Measurements from ENCODE around the gene FAT2.
"Not testable (repeated sequence)": the region's sequence is repeated elsewhere in the genome, so short reads cannot be mapped to it uniquely, and the experiment has no call there.

Gene FAT2

DNA sequence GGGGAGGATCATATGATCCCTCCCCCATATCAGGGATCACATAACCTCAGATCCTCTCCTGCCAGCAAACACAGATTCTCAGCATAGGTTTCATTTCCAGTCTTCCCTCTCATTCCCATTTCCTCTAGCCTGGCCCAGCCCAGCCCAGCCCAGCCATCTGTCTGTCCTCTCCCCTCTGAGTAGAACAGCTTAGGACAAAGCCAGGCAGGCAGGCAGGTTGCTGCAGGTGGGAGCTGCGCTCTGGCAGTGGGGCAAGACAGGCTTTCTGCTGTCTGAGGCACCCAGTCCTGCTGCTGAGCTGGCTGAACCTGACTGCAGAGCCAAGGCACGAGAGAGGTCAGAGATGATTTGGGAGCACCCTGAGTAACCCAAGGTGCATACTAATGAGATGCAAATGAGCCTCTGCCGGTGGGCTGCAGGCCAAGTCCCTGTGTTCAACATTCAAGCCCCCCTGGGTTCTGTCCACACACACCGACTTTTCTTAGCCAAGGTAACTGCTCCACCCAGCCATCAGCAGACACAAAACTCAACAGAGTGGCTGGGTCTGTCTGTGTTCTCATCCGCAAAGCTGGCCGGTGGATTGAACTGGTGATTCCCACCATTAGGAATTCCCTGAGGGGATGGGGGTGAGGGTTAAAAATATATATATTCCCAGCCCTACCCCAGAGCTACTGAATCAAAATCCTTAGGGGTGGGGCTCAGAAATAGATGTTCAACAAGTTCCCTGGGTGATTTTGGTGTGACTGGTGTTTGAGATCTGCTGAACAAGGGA lies 9.1 kb downstream of the FAT2 start:
- no peak for DNase-seq (ENCODE audit: low read depth)

DNA sequence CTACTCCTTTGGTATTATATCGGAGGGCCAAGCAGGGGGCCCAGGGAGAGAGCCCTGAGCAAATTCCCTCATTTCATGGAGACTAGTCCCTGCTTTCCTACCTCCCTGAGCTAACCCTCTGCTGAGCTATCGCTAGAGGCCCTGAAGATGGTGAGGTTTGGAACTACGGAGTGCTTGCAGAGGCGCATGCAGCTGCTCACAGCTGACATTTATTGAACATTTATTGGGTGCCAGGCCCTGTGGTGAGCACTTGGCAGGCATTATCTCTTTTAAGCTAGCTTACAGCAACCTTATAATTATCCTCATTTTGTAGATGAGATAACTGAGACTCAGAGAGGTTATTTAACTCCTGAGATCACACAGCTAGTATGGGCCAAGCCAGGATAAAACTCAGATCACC lies 9.8 kb downstream of the FAT2 start:
- no peak for DNase-seq (ENCODE audit: low read depth)

DNA sequence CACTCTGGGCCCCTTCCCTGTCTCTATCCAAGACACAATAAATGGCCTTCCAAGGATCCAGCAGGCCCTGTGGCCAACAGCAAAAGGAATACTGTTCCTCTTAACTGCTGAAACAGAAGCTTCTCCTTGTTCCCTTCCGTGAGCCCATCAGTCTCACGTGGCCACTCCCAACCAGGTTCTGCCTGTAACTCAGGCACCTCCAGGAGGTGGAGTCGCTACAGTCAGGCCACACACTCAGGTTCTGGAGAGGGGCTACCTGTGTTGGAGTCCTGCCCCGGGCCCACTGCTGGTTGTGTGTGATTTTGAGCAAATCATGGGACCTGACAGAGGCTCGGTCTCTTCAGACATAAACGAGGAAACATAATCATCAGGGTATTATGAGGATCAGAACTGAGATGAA lies 10.3 kb downstream of the FAT2 start:
- no peak for DNase-seq (ENCODE audit: low read depth)

DNA sequence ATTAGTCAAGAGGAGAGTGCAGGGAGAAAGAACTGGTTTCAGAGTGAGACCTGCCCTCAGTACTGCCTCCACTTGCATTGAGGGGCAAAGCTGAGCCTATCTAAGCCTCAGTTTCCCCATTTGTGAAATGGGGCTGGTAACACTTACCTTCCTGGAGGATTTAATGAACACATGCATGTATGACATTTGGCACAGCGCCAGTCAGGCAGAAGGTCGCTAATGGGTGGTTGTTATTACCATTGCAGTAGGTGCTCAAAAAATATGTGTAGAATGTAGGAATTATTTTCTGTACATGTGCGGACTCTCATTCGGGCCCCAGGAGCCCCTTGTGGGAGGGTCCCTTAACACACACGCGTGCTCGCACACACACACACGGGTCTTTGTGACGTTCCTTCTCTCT lies 10.9 kb downstream of the FAT2 start:
- DNase-seq (ENCODE audit: low read depth), result no peak

- DNase-seq (ENCODE audit: low read depth), result not testable (repeated sequence)
Observed at GRCh38 chr5:151579146-151579545, 12.0 kb downstream of the FAT2 start.

DNA sequence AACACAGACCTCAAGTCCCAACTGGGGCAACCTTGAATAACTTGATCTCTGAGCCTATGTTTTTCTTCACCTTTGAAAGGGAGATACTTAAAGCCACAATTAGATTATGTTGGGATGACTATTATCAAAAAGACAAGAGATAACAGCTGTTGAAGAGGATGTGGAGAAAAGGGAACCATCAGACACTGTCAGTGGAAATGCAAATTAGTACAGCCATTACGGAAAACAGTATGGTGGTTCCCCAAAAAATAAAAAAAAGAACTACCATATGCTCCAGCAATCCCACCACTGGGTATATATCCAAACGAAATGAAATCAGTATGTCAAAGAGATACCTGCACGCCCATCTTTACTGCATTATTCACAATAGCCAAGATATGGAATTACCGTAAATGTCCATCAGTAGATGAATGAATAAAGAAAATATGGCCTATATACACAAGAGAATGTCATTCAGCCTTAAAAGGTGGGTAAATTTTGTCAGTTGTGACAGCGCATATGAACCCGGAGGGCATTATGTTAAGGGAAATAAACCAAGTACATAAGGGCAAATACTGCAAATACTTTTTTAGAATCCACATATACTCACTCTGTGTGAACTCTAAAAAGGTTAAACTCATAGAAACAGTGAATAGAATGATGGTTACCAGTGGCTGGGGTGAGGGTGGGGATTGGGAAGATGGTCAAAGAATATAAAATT lies 12.7 kb downstream of the FAT2 start:
- no peak for DNase-seq (ENCODE audit: low read depth)

DNA sequence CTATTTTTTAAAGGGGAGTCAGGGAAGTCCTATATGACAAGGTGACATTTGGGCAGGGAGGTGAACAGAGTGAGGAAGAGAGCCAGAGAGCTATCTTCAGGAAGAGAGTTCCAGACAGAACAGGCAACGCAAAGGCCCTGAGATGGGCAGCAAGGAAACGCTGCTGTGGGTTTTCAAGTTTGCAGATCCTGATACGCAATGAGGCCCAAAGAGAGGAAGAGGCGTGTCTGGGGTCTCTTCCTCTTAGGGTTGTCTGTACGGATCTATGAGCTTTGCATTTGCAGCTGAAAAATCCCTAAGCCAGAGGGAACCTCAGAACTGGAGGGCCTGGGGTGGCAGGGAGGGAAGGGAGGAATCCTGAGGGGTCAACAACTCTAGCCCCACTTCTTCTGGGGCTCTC lies 13.6 kb downstream of the FAT2 start:
- no peak for DNase-seq (ENCODE audit: low read depth)

GRCh38 chr5:151574444-151574996 lies 16.6 kb downstream of the FAT2 start:
- DNase-seq (ENCODE audit: low read depth), result no peak

DNA sequence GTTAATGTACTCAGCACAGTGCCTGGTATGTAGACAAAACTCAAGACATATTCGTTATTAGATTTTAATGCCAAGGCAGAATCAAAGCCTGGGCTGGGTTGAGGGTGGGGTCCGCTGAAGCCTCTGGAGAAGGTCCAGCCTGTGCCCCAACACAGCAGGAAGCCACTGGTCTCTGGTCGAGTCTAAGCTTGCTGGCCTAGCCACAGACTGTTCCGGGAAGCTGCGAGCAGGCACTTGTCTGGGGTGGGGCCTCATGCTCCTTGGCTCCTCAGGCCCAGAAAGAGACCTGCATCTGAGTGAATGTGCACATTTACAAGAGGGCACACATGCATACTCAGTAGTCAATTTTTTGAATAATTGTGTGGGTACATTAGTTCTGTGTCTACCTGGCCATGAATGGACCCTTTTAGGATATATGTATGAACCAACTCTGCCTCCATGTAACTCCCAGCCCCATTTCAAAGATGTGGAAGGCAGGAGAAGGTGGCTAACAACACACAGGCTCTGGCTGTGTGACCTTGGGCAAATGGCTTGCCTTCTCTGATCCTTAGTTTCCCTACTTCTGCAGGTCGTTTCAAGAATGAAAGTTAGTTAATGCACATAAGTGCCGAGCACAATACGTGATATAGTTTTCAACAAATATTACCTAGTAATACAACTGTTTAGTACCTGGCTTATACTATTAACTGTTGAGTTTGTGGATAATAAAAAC lies 18.3 kb downstream of the FAT2 start:
- DNase-seq (ENCODE audit: low read depth), result no peak

DNA sequence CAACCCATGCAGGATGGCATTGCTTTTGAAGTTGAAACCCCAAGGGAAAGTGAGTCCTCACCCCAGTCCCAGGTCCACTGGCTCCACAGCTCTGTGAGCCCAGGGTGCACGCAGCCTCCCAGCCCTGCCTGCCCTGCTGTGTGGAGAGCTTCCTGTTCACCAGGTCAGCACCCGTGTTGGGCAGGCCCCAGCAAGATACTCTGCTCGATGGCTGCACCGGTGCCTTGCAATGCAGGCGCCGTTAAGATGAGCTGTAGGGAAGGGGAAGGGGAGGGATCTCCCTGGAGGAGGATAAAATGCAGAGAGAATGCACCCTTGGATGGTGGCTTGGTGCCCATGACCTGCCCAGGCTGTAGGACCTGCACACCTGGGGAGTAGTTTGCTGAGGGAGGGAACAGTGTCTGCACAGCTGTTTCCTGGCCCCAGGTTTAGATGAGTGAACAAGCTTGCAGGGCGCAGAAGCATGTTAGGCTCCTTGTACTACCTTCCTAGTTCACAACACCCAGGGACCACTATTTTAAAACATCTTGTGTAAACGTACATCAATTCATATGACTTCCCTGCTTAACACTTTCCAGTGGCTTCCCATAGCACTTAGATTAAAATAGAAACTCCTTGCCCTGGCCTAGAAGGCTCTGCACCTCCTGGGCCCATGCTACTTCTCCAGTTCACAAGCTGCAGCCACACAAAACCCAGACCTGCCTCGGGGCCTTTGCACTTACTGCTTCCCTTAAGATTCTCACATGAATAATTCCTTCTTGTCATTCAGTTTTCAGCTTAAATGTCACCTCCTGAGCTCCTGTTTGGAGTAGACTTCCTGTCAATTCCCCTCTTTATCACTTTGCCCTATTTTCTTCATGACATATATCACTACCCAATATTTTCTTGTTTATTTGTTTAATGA lies 19.6 kb downstream of the FAT2 start:
- no peak for DNase-seq (ENCODE audit: low read depth)

DNA sequence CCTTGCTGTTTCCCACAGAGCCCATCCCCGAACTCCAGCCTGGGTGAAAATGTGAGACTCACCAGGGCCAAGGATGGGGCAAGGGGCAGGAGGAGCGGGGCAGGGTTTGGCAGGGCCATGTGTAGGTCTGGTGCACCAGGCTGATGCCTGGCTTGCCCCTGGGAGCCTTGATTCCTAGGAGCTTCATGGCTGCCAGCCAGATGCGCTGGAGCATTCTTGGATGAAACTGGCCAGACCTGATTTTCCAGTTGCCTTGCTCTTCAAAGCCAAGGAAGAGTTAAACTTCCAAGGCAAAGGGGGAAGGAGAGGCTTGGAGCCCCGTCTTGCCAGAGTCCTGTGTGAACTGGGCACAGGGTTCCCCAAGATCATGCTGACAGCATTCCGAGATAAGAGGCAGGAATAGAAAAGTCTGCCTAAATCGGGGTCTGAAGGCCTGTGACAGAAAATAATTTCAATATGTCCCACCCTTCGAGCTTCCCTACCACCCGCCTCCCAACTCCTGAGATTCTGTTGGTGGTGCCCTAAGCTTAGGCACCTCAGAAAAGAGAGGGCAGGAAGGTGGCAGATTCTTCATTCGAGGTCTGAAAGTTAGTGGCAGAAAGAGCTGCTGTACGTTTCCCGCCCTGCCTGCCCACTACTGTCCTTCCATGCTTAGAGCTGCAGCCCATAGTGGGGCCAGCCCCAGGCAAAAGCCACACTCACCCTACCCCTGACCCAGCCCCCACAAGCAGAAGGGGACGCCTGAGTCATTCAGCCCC lies 20.4 kb downstream of the FAT2 start:
- DNase-seq (ENCODE audit: low read depth), result no peak

- DNase-seq (ENCODE audit: low read depth), result no peak
Observed at GRCh38 chr5:151570058-151570457, 21.1 kb downstream of the FAT2 start.

- no peak for DNase-seq (ENCODE audit: low read depth)
Observed at GRCh38 chr5:151569132-151570046, 21.7 kb downstream of the FAT2 start.

DNA sequence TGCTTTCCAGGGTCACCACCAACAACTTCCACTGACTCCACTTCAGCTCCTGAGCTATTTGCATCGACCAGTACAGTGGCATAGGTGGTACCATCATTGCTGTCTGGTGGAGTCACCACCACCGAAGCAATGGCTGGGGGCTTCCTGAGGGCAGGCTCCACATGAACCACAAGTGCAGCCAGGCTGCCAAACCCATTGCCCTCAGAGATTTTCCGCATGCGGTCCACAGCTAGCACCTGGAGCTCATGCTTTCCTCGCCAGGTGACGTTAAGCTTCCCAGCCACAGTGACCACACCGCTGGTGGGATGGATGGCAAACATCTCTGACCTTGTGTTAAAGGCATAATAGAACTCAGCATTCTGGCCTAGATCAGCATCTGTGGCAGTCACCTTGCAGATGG lies 23.1 kb downstream of the FAT2 start:
- no peak for DNase-seq (ENCODE audit: low read depth)

DNA sequence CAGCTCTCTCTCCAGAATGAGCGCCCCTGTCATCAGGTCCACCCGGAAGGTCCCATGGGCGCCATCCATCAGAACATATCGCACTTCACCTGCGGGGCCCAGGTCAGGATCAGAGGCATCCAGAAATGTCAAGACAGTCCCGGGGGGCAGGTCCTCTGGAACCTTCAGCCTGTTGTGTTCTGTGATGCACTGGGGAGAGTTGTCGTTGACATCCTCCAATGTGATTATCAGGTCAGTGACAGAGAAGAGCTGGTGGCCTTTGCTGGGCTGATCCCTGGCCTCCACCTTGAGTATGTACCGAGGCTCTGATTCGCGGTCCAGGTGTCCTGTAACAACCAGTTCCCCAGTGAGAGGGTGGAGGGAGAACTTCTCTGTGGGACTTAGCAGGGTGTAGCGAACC lies 25.2 kb downstream of the FAT2 start:
- DNase-seq (ENCODE audit: low read depth), result no peak

DNA sequence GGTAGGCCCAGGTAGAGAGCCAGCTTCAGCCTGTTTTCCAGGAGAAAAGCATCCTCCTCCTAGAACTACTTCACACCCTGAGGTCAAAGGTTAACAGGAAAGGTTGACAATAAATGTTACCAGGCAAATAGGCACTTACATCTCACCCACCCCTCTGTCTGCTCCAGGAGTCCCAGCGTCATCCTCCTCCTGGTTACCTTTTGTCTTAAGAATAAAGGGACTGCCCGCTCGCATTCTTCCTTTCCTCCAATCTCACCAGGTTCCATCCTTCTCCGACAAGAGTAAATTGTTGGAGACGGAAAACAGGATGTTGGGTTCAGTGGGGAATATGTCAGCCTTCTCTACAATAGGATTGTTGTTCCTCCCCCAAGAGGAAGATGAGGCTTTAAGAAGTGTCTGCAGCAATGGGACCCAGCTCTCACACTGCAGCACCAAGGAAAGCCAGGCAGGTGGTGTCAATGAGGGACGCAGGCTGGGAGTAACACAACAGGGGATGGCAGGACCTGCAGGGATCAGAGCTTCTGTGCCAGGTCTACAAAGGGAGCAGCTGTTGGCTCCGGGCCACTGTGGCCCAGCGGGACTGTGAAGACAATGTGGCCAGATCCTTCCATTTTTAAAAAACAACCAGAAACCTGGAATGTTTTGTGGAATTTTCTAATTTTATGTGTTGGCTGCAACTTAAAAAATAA lies 29.0 kb downstream of the FAT2 start:
- no peak for DNase-seq (ENCODE audit: low read depth)

GRCh38 chr5:151557951-151558350 lies 33.2 kb downstream of the FAT2 start:
- DNase-seq (ENCODE audit: low read depth), result no peak

DNA sequence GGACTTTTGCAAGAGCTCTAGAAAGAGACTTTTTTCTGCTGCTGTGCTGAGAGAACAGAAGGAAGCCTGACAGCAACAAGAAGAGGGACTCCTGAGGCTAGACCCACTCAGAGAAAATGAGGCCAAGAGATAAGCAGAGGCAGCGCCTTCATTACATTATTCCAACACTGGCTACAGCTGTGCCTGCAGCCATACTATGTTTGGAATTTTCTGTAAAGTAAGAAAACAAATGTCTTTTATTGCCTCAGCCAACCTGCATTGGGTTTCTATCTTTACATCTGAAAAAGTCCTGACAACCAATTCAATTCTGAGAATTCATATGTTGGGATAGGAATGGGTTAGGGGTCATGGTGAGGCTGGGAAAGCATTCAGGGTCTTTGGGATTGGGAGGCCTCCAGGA lies 33.7 kb downstream of the FAT2 start:
- no peak for DNase-seq (ENCODE audit: low read depth)

DNA sequence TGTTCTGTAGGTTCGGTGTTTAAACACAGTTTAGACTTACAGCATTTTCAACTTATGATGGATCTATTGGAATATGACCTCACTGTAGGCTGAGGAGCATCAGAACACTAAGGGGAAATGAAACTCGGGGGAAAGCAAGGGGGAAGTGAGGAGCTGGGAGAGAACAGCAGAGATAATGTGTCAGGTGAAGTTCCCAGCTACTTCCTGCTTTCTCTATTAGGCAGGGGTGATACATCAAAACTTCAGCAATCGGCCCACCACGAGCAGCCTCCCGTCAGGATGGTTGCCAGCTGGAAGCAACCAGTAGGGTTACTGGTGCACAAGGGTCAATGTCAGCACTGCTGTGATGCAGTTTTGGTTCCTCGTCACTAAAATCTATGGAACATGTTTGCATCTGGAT lies 34.3 kb downstream of the FAT2 start:
- no peak for DNase-seq (ENCODE audit: low read depth)
